HG03521 (cell line): ENCODE results near the gene PLCH2.
A peak's percentile ranks its signal among the peaks of the same experiment; 100 is the strongest.
"Not testable (repeated sequence)": the region's sequence is repeated elsewhere in the genome, so short reads cannot be mapped to it uniquely, and the experiment has no call there.

Source experiments
- ATAC-seq: cut with Tn5 transposase; IDR thresholded peaks from one replicate; pipeline ENCODE4 v1.9.1; 2021; ENCODE audit warnings: mild to moderate bottlenecking, moderate library complexity; ENCODE audit not compliant: unreplicated experiment

The PLCH2 gene

DNA sequence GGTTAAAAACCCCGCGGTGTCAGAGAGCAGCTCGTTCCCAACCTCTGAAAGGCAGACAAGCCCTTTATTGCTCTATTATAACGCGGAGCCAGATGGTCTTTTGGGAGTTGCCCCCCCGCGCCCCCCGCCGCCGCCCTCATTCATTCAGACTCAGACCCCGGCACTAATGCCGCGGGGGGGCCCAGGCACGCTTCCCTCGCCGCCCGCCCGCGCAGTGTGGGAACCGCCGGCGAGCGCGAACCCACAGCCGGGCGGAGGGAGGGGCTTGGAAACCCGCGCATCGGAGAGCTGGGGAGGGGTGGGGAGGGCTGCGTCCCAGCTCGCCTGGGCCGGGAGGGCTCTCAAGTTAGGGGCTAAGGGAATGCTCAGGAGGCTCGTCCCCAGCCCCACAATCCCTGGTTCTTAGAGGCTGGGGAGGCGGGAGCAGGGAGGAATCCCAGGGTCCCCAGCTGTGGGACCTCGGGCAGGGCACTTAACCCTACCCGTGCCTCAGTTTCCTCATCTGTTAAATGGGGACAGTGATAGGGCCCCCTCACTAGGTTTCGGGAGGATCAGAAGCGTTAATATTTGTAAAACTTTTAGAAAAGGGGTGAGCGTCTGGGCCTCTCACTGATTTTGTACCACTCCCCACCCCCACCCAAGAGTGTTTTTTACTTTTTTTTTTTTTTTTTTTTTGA lies 64.9 kb downstream of the PLCH2 start:
- no peak for ATAC-seq

DNA sequence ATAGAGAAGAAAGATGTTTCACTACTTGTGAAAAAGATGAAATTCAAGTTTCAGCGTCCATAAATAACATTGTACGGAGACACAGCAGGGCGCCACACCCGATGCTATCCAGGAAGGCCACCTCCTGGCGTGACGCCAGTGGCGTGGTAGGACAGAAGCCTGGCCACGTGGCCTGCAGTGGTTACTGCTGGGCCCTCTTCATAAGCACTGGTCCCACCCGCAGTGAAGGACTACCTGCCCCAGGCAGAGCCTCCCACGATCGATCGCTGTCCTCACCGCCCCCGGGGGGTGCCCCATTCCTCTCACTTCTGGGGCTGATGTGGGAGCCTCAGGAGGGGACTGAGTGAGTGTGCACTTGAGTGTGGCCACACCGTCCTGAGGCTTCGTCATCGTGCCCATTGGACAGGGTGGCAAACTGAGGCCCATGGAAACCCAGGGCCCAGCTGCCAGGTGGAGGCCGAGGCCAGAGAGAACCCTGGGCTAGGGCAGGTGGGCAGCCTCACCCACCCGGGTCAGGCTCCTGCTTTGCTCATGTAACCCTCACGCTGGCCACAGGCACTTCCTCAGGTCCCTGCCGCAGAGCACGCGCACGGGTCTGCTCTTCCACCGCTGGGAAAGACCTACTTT lies 65.6 kb downstream of the PLCH2 start:
- ATAC-seq: no peak

DNA sequence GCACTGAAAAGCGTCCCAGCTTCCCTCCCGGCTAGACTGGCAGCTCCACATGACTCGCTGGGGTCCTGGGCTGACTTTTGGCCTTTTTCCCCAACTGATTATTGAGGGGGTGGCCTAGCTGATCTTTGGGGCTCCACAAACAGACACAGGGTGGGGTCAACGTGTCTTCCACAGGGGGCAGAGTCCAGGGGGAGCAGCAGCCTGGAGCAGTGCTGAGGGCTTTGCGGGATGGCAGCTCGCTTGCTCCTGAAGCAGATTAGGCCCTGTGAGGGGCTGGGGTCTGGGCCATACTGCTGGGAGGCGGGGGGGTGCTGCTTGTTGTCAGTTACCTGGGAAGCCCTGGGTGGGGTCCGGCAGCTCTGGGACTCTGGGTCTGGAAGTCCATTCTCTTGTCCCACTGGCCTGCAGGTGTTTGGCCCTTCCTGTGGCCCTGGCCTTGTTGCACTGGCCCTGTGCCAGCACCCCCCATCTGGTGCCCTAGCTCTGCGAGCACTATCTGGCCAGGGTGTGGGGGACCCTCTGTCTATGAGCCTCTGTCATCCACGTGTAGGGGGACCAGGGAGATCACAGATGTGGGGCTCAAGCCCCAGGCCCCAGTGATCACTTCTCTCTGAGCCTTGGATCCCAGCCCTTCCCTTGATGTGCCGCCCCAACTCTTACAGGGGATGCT lies 66.3 kb downstream of the PLCH2 start:
- no peak for ATAC-seq

DNA sequence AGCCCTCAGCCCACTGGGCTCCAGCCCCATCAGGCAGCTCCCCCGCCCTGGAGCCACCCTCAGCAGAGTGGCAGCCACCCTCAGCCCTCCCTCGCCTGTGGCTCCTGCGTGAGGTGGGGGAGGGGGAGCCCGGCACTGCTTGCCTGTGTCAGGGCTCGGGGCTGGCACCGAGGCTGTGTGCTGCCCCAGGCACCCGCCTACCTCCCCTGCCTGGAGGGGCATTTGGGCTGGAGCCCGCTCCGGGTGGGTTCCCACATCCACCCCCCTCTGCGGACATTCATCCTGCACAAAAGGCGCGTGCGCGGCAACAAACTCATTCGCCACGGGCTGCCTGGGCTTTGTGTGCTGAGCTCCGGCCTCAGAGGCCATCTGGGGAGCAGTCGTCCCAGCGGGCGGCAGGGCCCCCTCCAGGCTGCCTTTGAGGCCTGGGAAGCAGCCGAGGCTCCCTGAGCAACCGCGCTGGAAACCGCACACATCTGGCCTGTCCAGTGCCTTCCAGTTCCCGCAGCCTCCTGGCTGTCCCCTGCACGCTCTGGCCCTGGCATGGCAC lies 67.5 kb downstream of the PLCH2 start:
- no peak for ATAC-seq

DNA sequence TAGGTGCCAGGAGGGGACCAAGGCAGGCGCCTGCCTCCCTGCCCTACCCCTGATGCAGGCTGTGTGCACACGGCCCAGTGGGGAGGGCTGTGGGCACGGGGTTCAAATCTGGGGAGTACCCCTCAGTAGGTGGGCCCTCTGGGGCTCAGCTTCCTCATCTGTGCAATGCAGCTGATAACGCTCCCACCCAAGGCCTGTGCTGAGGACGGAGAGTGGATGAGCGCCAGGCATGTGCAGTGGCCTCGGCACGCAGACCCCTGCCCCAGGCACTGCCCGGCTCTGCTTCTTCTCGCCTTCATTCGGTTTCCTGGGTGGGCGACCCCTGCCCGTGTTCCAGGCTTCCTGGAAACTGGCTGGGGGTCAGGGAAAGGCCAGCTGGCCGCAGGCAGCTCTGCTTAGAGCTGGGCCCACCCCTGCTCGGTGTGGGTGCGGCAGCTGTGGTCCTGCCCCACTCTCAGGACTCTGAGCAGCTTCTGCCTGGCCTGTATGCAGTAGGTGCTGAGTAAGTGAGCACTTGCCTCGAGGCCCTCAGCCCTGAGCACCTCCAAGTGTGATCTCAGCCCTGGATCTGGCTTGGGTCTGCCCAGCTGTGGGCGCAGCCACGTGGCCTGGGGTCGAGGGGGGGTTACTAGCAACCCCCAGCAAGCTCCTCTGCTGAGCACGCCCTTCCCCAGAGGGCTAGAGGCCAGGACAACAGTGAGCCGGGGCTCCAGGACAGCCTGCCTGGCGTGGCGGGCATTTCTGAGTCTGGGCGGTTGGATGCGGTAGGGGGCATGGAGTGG lies 68.2 kb downstream of the PLCH2 start:
- no peak for ATAC-seq

DNA sequence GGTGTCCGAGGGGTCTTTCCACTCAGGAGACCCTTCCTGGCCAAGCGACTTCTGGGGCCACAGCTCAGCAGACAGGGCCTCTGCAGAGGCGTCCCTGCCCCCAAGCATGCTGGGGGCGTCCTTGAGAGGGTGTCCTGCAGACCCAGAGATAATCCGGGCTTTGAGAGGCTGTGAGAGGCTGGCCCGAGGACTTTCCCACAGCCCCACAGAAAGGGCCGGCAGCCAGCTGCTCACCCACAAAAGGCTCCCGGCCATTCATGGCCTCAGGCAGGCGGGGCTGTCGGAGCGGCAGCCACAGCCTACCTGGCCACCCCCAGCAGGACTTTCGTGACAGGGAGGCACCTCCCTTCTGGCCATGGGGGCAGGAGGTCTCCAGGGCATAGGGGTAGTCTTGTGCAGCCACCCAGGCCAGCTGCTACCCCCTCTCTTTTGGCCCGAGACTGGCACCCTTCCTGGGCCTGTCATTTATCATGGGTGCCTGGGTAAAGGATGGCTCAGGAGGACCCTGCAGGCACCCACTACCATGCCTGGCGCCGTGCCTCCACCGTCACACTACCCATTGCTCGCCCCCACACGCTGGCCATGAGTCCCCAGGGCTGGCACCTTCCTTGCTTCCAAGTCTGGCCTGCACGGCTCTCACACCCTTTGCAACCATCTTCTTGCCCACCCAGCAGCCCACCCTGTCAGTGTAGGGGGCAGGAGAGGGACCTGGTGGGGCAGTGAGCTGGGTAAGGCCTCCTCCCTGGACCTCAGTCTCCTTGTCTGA lies 69.0 kb downstream of the PLCH2 start:
- no peak for ATAC-seq

DNA sequence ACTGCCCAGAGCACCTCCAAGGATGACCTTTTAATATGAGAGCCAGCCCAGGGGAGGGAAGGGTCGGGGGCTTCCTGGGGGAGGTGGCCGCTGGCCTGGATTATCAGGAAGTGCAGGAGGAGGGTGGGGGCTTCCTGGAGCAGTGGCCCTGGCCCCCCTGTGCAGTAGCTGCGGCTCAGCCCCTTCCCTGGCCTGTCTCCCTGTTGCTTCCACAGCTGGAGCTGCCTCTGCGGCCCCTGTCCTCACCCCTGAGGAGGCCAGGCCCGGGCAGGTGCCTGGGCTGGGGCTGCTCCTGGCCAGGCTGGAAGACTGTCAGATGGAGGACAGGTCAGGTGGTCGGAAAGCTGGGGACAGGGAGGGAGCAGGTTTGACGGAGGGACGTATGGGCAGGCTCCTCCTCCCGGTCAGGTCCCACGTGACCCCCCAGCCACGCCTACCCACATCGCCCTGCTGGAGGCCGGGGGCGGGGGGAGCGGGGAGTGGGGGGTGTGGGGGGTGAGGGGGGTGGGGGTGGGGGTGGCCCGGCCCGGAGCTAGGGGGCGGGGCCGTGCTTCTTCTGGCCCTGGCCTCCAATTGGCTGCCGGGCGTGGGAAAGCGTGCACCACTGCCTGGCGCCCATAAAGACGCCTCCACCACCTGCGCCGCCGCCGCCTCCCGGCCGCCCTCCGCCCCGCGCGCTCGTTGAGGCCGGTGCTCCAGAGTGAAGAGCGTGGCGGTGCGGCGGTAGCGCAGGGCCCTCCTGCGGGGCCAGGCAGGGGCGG lies 69.8 kb downstream of the PLCH2 start:
- peak; percentile 44 for ATAC-seq

DNA sequence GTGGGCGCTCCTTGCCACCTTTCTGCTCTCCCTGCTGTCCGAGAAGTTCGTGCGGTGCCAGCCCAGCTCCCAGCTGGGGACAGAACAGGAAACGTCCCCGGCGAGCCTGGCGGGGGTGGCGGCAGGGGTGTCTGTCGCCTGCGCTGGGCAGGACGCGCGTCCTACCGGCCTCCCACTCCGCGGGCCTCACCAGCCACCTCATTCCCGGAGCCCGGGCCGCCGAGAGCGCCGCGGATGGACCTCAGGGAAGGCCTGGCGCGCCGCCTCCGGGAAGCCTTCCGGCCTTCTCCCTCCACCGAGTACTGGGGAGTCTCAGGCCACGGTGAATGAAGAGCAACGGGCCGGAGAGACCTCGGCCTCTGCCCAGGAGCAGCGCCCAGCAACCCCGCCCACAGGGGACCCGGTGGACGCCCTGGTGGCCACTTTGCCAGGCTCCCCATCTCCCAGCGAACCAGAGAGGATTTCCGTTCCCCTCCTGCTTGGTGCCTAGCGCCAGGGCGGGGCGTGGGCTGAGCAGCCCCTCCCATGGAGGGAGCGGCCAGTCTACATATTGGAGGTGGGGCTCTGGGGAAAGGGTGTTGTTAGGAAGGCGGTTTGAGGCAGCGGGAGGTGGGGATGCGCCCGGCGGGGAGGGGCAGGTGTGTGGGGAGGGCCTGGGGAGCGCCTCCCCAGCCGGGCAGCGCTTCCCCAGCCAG lies 70.6 kb downstream of the PLCH2 start:
- peak; percentile 31 for ATAC-seq

DNA sequence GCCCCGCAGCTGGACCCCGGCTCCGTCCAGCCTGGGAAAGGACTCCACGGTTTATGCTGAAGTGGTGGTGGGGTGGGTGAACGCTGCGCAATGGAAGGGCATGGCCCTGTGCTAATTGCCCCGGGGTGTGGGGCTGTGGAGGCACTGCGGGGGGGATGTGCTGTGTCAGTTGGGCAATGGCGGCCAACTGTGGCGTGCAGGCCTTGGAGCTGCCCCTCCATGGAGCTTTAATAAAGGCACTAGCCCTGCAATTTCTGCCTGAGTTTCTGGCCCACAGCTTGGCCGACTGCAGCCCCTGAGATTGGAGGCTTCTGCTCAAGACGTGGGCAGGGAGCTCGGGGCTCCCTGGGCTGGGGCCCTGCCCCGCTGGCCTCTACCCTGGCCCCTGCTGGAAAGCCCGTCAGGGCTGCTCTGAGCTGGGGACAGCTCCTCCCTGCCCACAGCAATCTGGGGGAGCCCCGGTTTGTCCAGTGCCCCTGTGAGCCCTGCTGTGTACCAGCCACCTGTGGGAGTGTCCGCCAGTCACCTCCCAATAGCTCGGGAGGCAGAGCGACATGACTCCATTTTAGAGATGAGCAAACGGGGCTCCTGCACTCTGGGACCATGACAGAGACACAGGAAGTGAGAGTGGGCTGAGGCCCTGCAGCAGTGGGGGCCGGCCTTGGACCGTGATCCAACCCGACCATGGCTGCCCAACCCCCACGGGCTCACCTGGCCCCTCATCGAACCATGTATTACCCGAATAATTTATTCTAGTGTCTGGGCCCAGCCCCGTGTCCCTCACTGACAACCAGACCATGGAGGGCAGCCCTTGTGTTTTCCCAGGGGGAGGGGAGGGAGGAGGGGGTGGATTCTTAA lies 71.3 kb downstream of the PLCH2 start:
- no peak for ATAC-seq

DNA sequence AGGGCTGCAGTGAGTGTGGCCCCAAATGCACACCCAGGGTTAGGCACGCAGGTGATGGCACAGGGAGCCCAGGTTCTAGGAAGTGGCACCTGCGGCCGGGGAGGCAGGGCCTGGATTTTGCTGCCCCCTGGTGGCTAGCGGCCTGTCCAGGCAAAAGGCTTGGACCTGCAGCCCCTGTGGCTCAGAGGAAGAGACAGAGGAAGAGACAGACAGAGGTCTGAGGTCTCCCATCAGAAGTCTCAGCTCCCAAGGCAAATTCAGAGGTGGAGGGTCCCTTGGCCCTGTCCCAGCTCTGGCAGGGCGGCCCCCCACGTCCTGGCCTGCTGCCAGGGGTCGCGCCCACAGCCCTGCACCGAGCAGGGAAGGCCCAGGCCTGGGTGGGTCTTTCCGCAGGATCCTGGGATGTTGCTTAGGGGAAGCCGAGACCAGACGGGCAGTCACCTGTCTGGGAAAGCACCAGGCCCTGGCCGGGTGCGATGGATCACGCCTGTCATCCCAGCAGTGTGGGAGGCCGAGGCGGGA lies 72.0 kb downstream of the PLCH2 start:
- no peak for ATAC-seq

DNA sequence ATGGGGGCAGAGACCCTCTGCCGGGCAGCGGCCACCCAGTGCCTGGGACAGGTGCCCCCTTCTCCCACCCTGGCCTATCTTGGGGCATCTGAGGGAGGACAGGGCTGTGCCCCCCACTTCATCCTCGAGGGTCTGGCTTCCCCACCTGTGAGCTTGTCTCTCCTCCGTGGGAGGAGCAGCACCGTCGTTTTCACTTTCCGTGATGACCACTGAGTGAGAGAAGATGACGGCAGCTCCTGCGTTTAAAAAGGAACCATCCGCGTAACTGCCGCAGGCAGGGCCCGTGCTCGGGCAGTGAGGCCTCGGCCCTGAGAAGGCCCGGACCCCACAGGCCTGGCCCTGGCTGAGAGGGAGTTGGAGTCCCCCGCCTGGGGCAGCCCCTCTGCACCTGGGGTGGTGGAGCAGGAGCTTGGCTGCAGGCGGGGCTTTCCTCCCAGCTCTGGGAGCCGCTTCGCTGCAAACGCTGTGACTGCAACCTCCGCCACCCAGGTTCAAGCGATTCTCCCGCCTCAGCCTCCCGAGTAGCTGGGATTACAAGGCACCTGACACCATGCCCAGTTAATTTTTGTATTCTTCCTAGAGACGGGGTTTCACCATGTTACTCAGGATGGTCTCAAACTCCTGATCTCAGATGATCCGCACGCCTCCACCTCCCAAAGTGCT lies 73.4 kb downstream of the PLCH2 start:
- not testable (repeated sequence) for ATAC-seq

DNA sequence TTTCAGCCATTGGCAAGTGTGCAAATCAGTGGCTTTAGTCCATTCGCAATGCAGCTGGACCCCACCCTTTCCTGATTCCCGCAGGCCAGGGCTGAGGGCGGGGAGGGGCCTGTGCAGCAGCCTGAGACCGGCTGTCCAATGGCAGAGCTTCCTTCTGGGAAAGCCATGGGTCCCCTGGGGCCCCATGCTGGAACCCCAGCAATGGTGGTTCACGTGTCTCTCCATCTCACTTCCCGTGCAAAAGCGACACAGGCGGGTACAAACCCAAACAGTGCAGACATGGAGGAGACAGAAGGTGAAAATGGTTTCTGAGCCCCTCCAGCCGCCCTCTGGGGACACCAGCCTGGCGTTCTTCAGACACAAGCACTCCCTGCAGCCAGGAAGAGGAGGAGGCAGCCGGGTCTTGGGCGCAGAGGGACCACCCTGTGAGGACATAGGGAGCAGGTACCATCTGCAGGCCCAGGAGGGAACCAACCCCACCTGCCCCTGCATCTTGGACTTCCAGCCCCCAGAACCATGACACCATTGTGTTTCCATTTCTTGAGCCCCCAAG lies 74.3 kb downstream of the PLCH2 start:
- ATAC-seq: not testable (repeated sequence)

DNA sequence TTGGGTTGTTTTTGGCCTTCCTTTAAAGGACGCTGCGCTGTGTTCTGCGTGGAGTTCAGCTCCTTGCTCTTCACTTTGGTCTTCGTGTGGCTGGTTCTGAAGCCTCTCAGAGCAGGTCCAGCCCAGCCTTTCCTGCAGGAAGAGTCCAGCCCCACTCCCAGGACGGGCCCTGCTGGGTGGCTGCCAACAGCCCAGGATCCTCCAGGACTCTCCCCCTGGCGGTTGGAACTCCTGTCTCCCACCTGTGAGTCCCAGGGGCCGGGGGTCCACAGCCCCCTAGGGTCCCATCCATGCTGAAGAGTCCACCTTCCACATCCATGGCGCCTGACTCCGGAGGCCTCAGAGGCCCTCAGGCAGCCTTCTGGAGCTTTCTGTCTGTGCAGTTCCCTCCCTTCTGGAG lies 75.5 kb downstream of the PLCH2 start:
- not testable (repeated sequence) for ATAC-seq

DNA sequence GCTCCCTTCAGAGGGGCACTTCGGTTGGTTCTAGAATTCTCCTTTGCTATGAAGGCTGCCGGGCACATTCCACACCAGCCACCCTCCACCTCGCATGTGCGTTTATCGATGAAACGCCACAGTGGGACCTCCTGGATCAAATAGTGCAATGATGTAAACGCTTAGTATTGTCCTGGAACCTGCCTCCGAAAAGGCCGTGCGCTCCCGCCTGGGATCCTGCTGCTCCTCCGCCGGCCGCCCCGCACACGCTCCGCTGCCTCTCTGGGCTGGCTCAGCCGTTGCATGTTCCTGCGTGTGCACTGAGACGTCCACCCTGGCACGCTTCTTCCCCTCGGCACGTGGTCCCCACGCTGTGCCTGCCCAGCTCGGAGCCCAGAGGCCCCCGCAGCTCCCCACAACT lies 76.1 kb downstream of the PLCH2 start:
- ATAC-seq: no peak

DNA sequence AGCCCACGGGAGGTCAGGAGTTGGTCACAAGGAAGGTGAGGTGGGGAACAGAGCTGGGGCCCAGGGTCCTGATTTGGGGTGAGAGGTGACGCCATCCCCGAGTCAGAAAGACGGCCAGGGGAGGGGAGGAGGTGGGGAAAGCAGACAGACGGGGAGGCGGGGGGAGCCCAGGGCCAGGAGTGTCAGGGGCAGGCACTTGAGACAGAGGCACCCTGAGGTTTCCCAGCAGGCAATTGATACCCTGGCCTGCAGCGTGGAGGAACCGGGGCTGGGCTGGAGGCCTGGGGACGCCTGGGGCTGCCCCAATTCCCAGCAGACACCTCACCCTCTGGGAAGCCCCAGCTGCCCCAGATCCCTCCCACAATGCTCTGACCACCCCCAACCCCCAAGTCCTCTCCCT lies 77.0 kb downstream of the PLCH2 start:
- ATAC-seq: not testable (repeated sequence)

DNA sequence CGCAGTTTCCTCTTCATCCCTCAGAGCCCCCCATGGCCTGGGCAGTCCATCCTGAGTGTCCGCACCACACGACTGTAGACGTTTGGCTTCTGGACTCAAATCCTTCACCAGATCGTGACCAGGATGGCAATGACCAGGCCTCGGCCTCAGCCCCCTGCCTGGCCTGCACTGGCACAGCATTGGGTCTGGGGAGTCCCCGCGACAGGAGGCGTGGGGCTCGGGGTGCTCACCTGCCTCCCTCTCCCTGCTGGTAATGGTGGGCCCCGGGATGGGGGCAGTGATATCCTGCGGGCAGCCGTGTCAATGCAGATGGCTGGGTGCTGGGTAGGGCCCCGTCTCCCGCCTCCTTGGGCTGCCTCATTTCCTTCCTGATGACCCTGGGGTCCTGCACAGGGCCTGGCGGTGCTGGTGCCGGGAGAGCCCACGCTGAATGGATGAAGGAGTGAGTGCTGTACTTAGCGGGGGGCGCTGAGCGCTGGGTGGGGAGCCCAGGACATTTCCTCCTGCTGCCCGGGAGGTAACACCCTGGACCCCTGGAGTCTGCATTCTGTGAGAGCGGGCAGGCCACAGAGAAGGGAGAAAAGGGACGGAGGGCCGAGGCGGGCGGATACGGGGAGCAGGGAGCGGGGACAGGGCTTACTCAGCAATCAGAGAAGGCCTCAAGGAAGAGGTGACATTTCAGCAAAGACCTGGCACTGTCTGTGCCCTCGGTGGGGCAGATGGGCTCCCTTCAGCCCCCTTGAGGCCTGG lies 78.0 kb downstream of the PLCH2 start:
- ATAC-seq: no peak
